ENCODE data around the gene CEP128.

Gene CEP128

GRCh38 chr14:80868260-80868659 is 73.3 kb downstream of the CEP128 start:
- DNase-seq: no peak

- DNase-seq: no peak
Measured at GRCh38 chr14:80867798-80868197, 73.7 kb downstream of the CEP128 start.

DNA sequence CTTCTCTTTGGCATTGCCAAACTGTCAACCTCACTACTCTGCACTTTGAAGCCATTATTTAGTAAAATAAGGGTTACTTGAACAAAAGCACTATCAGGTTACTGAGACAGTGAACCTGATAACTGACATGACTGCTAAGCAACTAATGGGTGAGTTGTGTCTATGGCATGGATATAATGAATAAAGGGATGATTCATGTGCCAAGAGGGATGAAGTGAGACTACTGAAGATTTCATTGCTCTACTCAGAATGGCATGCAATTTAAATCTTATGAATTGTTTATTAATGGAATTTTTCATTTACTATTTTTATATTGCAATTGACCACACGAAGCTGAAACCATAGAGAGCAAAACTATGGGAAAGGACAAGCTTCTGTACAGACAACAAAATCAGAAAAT is 74.4 kb downstream of the CEP128 start:
- no peak for DNase-seq

- DNase-seq: no peak
Measured at GRCh38 chr14:80865565-80865964, 76.0 kb downstream of the CEP128 start.

DNA sequence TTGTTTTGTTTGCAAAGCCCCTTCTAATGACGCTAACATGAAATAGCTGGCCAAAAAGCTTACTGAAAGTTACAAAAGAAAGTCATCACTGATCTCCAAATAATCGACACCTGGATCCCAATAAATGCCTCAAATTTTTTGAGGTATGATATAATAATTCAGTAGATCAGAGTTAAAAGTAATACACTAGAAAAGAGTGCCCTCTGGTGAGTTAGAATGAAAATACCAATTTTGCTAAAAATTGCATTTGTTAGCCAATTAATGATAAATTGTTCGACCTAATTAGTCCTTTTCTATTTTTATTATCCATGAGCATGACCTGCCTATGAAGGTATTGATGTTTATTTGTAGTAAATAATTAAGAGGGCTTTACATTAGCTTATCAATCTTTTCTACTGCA is 78.6 kb downstream of the CEP128 start:
- no peak for DNase-seq

- no peak for DNase-seq
Measured at GRCh38 chr14:80862541-80862940, 79.0 kb downstream of the CEP128 start.

DNA sequence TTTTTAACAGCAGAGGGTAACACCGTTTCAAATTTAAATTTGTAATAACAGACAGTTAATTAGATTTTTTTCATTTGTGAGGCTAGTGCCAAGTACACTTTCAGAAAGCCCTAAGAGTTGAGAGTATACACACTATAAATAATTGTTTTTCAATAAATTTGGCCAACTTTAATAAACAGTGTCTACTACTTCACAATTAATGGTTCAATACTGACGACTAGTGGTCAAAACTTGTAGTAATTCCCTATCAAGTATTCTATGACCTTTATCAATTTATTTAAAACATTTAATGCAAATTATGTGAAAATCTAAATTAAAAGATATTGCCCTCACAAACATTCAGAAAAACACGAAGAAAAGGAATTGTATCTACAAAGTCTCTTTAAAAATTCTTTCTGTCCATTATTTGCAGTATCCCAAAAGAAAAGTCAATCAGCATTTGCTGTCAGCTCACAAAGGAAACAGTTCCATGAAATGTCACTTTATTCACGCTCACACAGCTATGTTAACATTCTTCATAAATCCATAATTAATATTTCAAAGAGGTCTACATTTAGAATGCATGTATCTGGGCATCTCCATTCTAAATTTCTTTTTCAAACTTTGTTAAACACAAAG is 91.2 kb downstream of the CEP128 start:
- DNase-seq: peak; percentile 43

GRCh38 chr14:80847070-80847469 is 94.5 kb downstream of the CEP128 start:
- DNase-seq: no peak

DNA sequence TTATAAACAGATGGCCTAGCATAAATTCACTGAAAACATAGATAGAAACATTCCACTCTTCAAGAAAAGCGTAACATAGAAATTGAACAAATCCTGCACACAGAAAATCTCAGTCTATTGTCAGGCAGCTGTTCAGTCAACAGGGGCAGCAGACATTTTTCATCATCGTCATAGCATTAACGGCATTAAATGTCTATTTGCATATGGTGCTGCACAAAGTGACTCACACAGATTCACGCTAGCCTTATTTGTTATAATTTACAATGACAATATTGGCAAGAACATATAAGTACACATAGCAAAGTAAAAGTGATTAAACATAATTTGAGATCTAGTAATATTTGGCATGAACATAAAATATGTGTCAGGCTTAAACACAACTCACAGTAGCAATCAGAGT is 95.7 kb downstream of the CEP128 start:
- no peak for DNase-seq

- DNase-seq: no peak
Measured at GRCh38 chr14:80844872-80845271, 96.7 kb downstream of the CEP128 start.

DNA sequence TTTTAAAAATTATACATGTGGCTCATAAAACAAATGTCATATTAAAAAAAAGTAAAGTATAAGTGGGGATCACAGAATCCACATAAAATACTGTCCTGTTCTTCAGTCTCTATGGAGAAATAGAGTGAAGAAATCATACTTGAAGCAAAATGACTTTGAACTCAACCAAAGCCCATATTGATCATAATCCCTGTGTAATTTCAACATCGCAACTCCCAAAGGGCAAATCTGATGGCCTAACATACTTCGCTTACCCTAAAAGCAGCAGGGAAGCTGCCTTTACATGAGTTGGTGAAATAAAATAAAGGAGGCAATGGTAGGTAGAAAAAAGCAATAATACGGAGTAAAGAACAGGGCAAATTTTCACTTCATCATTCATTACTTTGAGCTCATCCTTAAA is 101.8 kb downstream of the CEP128 start:
- DNase-seq: no peak

DNA sequence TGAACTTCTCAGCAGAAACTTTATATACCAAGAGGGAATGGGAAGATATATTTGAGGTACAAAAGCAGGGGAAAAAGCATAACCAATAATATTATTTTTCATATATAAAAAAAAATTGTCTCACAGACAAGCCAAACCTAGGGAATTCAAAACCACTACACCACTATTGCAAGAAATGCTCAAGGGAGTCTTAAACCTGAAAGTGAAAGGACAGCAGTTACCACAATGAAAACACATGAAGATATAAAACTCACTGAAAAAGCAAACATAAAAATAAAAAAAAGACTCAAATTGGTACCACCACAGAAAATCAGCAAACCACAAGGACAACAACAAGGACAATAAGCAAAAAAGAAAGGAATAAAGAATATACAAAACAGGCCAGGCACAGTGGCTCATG is 131.9 kb downstream of the CEP128 start:
- DNase-seq: no peak

DNA sequence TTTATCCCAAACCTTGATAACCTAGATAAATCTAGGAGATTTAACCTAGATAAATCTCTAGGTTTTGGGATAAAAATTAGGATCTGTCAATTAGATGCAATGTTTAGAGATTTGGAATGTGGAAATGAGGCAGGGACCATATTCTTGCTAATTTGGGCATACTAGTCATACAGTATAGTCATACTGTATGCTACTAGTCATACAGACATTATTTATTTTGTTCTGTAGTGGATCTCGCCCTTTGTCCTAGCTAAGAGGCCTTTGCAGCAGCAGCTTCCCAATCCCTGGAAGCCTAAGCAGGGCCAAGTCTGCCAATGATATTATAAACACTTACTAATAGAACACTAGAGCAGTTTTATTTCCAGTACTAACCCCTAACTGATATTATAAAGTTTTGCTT is 136.4 kb downstream of the CEP128 start:
- no peak for DNase-seq

DNA sequence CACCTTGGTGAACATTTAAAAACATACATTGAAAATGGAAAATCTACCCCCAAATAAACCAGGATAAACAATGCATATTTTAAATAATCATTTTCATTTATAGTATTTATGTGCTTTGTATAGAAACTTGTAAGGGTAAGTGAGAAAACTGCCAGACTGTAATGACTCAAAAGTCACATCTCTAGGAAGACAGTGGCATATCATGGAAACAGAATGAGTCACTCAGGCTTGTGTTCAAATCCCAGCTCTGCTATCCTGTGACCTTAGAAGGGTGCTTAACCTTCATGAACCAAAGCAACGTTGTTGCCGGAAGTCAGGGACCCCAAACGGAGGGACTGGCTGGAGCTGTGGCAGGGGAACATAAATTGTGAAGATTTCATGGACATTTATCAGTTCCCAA is 142.7 kb downstream of the CEP128 start:
- DNase-seq: no peak

DNA sequence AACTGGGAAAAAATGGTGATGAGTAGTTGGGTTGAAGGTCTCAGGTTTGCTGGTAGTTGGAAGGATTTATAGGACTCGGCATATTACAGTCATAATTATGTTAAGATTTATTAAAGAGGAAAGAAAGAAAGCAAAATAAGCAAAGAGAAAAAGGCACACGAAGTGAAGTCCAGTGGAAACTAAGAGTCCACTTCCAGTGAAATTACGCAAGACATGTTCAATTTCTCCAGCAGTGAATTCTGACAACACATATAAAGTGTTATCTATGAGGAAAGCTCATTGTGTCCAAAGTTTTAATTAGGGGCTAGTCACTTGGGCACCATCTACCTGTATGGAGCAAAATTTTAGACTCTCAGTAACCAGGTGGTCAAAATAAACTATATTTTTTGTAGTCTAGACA is 143.3 kb downstream of the CEP128 start:
- DNase-seq: no peak

DNA sequence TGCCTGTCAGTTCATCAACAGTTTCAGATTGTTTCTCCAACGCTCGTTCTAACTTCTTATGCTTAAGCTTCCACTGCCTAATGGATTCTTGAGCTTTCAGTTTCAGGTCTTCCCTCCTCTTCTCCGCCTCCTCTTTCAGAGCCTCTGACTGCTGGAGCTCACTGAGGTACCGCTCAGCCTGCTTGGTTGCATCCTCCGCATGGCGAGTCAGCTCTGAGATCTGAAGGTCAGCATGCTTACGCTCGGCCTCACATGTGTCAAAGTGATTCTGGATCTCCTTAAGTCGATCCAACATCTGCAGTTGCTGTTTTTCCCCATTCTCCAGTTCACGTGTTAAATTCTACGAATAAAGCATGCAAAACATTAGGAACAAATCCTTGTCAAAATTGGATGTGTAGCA is 148.8 kb downstream of the CEP128 start:
- DNase-seq: no peak

DNA sequence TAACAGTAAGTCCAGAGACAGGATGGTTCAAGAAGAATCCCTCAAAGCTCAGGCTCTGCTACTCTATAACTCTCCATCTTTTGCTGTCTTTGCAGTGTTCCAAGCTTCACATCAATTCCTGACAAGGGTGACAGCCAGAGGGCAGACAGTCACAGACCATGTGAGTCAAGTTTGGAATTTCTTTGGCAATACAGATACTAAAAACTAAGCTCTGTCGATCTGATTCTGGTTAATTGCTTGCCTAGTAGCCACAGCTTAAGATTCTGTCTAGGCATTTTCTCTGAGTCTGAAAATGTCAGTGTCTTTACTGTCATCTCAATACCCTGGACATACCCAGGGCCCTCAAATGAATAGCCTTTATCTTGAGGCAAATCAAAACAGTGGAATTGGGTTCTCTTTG is 153.7 kb downstream of the CEP128 start:
- no peak for DNase-seq

DNA sequence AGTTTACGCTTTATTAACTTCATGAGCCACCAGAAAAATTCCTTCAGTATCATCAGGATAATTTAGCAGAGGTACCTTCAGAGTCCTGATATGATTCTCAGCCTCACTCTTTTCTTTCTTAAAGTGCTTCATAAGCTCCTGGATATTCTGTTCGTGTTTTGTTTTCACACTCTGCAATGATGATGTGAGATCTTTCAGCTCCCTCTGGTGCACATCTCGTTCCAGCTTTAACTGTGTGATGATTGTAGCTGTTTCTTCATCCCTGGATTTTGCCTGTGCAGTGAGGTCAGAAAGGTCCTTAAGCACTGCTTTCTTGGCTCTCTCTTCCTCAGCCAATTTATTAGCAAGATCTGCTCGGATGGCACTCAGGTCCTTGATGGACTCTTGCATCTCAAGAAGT is 156.7 kb downstream of the CEP128 start:
- no peak for DNase-seq

- DNase-seq: no peak
Measured at GRCh38 chr14:80781972-80782367, 159.6 kb downstream of the CEP128 start.

DNA sequence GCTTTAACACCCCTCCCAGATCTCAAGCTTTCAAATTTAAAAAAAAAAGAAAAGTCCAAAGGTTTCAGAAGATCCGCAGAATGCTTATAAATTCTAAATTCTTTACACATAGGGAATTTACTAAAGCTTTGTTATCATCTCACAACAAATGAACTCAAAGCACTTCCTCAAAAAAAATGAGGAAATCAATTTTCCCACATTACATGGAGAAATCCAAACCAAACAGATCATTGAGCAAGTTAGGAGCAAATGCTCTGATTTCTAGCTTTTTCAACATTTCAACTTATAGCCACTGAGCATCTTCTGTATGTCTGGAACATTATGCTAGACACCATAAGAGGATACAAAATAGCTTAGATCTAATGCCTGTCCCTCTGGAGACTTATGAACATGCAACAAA is 161.0 kb downstream of the CEP128 start:
- DNase-seq: no peak

DNA sequence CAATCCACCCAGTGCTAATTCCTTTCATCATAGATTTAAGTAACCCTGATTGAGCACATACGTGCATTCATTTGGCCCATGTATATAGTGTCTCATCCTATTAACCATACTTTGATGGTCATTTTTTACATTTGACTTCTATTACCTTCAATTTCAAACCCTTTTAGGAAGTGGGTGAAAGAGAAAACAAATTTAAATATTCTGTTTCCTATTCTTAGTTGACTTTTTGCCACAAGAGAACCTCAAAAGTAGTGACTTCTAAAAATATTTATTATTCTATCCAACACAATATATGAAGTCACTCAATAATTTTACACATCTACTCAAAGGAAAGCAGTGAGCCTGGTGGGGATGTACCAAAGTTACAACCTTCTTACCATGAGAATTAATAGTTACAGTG is 164.9 kb downstream of the CEP128 start:
- DNase-seq: no peak

GRCh38 chr14:80776186-80776585 is 165.4 kb downstream of the CEP128 start:
- DNase-seq: no peak

GRCh38 chr14:80772504-80772903 is 169.0 kb downstream of the CEP128 start:
- no peak for DNase-seq

GRCh38 chr14:80771201-80771600 is 170.3 kb downstream of the CEP128 start:
- DNase-seq: no peak

DNA sequence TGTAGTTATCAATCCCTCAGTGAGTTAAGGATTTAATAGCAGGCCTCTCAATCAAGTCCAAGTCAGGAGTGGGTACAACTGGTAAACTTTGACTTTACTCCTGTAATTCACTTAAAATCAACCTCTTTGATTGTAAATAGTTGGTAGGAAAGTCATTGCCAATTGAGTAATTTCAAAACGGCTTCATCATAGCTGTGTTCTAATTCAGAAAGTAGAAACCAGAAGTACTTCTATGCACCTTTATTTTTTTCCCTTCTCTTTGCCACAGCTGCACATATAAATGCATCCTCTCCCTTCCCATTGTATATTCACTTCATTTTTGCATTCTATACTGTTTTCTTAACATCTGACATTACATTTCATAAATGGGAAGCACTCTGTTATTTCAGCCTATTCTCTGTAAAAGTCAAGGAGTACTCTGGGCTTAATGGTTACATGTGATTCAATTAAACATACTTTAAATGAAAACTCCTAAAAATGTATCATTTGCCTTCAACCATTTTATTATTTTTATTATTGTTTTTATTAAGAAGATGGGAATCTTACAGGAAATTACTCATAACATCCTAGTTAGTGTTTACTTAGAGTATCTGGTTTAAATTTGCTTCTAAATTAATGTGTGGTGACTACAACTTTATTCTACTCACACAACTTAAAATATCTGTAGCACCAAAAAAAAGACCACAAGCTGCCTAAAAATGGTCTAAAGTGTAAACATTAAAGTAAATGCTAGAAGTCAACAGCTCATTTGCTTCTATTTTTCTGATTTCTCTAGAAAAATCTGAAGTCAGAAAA is 171.2 kb downstream of the CEP128 start:
- DNase-seq: no peak
